Heart right ventricle (tissue), 16 donors: ENCODE results near the gene ARTN. TPM values are rescaled to one million over a fixed set of nuclear protein-coding genes. Genes with fewer than 3 reads are reported as not detected.
A peak's percentile ranks its signal among the peaks of the same experiment; 100 is the strongest.

Experiments used
- ATAC-seq, 8 donors: fragments of 200-7000 bp; cut with Tn5 transposase; one replicate each; pipeline ENCODE4 v1.9.1; 2020; ENCODE audit warnings: mild to moderate bottlenecking in 8 of 8, moderate library complexity in 8 of 8, moderate number of reproducible peaks in 1 of 8
- DNase-seq, 2 donors: peaks; one replicate each; pipeline ENCODE4 v3.0.0-alpha.2; 2020
- H3K27ac ChIP-seq, 10 donors: fragments of 200-600 bp; sonication (generic) in 2 of 10; one replicate each; pipeline versions ENCODE4 v1.5.0 to v1.8.0; 2020 to 2022; ENCODE audit warnings: mild to moderate bottlenecking in 3 of 10
- H3K27me3 ChIP-seq, 7 donors: fragments of 200-600 bp; one replicate each; pipeline ENCODE4 v1.8.0; 2021 to 2022; ENCODE audit warnings: mild to moderate bottlenecking in 2 of 7
- H3K36me3 ChIP-seq, 9 donors: fragments of 200-600 bp; sonication (generic) in 1 of 9; one replicate each; pipeline versions ENCODE4 v1.5.0 to v1.8.0; 2020 to 2022; ENCODE audit warnings: mild to moderate bottlenecking in 2 of 9
- H3K4me1 ChIP-seq, 9 donors: fragments of 200-600 bp; sonication (generic) in 1 of 9; one replicate each; pipeline versions ENCODE4 v1.5.0 to v1.8.0; 2020 to 2022; ENCODE audit warnings: mild to moderate bottlenecking in 4 of 9
- H3K4me3 ChIP-seq, 10 donors: fragments of 200-600 bp; sonication (generic) in 2 of 10; one replicate each; pipeline versions ENCODE4 v1.5.0 to v1.8.0; 2020 to 2022; ENCODE audit warnings: mild to moderate bottlenecking in 7 of 10, moderate library complexity in 2 of 10
- H3K9me3 ChIP-seq, 11 donors: fragments of 200-600 bp in 10 of 11; sonication (generic) in 2 of 11; one replicate each; pipeline versions ENCODE4 v1.5.0 to v1.8.0; 2013 to 2022; ENCODE audit warnings: mild to moderate bottlenecking in 2 of 11, control low read depth in 1 of 11, moderate library complexity in 1 of 11
- WGBS, 2 donors: extraction: QIAGEN DNeasy Blood & Tissue Kit; methylation state at CpG; one replicate each; pipeline ENCODE4 v1.1.7; 2013; ENCODE audit warnings: inconsistent platforms in 1 of 2; 5-methylcytosine and 5-hydroxymethylcytosine counted together
- intact Hi-C, 10 donors: fragments of 100-400 bp; cut with DNase I; formaldehyde crosslinking; loops; one replicate each; pipeline versions ENCODE4 v1.11.1 to v1.14.2; 2022
- polyA plus RNA-seq, 2 donors: library from polyadenylated mRNA; stranded (reverse); fragments of 200-250 nt; gene quantifications; one replicate each; pipeline ENCODE4 v1.2.3, GENCODE V29; 2013
- total RNA-seq, 10 donors: library from RNA; stranded (reverse); fragmentation: NEBNext Ultra II Directional in 3 of 10; extraction: Animal tissue kit (Norgen Biotek cat#: 25700) in 3 of 10; gene quantifications; one replicate each; pipeline versions ENCODE4 v1.2.1 to v1.2.4, GENCODE V29; 2021 to 2023
- TF ChIP-seq, protein P1 (sequence below), 9 donors: fragments of 200-600 bp; sonication (generic) in 2 of 9; IDR thresholded peaks; one replicate each; pipeline versions ENCODE4 v1.5.0 to v1.8.0; 2021 to 2022; ENCODE audit warnings: antibody characterized with exemption in 9 of 9, mild to moderate bottlenecking in 5 of 9, moderate library complexity in 1 of 9
- donor health status: Arrhythmogenic right ventricular cardiomyopathy.
- donor health status: ischemic (EF 13 %, LVEDD 7.1; RV severe dilation, severe dysfunction).
- donor health status: healthy with polysubstance abuse.
- donor health status: DM: no; HTN: yes; CAD: no.
- donor health status: DM: no; HTN: no; CAD: no.
- donor health status: ischemic (EF 25% LVEDD 6.9; RV normal size, moderate dysfunction).
- donor health status: ischemic (EF 25% LVEDD 5.7; RV mildly dilated, moderate dysfunction).
- donor health status: healthy.
- donor health status: DM: yes; HTN: yes; CAD: no.
- donor health status: Ischemic cardiomyopathy.
- donor health status: ischemic (EF 35%, LVEDD 5.7; RV mildly dilated, moderate dysfunction).
- donor health status: nonischemic (EF 11% LVEDD 7.7; RV severe dilation, severe dysfunction).
- donor health status: DM: yes; HTN: yes; CAD: no.
- donor health status: PGD.
- donor health status: ischemic (EF 29% LVEDD 5.4; RV normal size, mild dysfunction).
- donor health status: nonischemic (EF 23%, LVEDD 6.1; RV moderate dilation, normal function).

The ARTN gene
- total and polyA plus RNA-seq, 12 donors, result 0.44 to 1.5 (median 0.64) TPM; not detected in 6

DNA sequence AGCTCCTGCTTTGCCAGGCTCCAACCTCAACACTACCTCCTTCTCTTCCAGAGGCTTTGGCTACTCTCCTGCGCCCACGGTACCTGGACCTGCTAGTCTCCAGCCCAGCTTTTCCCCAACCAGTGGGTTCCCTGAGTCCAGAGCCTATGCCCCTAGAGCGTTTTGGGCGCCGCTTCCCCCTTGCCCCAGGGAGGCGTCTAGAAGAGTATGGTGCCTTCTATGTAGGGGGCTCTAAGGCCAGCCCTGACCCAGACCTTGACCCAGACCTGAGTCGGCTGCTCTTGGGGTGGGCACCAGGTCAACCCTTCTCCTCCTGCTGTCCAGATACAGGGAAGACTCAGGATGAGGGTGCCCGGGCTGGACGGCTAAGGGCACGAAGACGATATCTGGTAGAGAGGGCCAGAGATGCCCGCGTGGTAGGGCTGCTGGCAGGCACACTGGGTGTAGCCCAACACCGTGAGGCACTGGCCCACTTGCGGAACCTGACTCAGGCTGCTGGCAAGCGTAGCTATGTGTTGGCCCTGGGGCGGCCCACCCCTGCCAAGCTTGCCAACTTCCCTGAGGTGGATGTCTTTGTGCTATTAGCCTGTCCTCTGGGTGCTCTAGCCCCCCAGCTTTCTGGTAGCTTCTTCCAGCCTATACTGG is 37.9 kb downstream of the ARTN start:
- intact Hi-C loops, result no loop called here
- TF ChIP-seq, protein P1, sequence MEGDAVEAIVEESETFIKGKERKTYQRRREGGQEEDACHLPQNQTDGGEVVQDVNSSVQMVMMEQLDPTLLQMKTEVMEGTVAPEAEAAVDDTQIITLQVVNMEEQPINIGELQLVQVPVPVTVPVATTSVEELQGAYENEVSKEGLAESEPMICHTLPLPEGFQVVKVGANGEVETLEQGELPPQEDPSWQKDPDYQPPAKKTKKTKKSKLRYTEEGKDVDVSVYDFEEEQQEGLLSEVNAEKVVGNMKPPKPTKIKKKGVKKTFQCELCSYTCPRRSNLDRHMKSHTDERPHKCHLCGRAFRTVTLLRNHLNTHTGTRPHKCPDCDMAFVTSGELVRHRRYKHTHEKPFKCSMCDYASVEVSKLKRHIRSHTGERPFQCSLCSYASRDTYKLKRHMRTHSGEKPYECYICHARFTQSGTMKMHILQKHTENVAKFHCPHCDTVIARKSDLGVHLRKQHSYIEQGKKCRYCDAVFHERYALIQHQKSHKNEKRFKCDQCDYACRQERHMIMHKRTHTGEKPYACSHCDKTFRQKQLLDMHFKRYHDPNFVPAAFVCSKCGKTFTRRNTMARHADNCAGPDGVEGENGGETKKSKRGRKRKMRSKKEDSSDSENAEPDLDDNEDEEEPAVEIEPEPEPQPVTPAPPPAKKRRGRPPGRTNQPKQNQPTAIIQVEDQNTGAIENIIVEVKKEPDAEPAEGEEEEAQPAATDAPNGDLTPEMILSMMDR (IDR thresholded peaks at IDR 0.05), result no peak
- Histone ChIP-seq H3K27ac (no peak overlapping the region), H3K4me1 (peaks cover 4 to 39% (median 30%) of the 10 kb centered on the region in 9 donors), H3K4me3 (no peak overlapping the region), H3K9me3 (no peaks in the 10 kb centered on the region), H3K27me3 (no peaks in the 10 kb centered on the region), H3K36me3 (peaks cover 0 to 47% (median 8%) of the 10 kb centered on the region in 9 donors)
- 95 to 96% methylated on average over 17 of the region's 17 CpGs for WGBS, 2 donors
- no peak for DNase-seq
- ATAC-seq, result no peak

DNA sequence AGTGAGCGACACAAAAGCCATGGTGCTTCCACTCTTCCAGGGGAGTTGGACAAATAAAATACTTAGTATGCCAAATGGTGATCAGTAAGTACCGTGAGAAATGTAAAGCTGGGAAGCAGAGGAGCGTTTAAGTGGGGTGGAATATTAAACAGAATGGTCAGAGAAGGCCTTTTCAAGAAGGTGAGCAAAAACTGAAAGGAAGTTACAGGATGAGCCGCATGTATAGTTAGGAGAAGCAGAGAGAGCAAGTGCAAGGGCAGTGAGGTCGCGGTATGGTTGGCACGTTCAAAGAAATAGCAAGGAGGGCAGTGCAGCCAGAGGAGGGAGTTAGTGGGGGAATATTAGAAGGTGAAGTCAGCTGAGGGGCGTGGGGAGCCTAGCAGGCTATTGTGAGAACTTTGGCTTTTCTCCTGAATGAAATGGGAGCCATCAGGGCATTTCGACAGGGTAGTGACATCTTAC is 40.4 kb downstream of the ARTN start:
- peak overlapping the region; percentile 82 to 98 (median 92) for H3K27ac ChIP-seq
- no peaks in the 10 kb centered on the region for H3K27me3 ChIP-seq
- TF ChIP-seq, protein P1 (IDR thresholded peaks at IDR 0.05), result no peak
- peaks cover 6 to 62% (median 53%) of the 10 kb centered on the region in 9 donors for H3K4me1 ChIP-seq
- WGBS, 2 donors, result 35 to 41% methylated on average over 9 of the region's 9 CpGs
- intact Hi-C loops, result loop anchor here in 1 of 10 donors (2.0 kb wide), 1 partner anchor 27 kb away; the partner anchor contains the start of gene IPO13
- H3K9me3 ChIP-seq, result no peaks in the 10 kb centered on the region
- DNase-seq (no peak), ATAC-seq (peak in 1 of 8 donors; percentile 2)
- H3K36me3 ChIP-seq, result peaks cover 0 to 51% (median 25%) of the 10 kb centered on the region in 9 donors
- peak overlapping the region; percentile 72 to 99 (median 88) for H3K4me3 ChIP-seq

DNA sequence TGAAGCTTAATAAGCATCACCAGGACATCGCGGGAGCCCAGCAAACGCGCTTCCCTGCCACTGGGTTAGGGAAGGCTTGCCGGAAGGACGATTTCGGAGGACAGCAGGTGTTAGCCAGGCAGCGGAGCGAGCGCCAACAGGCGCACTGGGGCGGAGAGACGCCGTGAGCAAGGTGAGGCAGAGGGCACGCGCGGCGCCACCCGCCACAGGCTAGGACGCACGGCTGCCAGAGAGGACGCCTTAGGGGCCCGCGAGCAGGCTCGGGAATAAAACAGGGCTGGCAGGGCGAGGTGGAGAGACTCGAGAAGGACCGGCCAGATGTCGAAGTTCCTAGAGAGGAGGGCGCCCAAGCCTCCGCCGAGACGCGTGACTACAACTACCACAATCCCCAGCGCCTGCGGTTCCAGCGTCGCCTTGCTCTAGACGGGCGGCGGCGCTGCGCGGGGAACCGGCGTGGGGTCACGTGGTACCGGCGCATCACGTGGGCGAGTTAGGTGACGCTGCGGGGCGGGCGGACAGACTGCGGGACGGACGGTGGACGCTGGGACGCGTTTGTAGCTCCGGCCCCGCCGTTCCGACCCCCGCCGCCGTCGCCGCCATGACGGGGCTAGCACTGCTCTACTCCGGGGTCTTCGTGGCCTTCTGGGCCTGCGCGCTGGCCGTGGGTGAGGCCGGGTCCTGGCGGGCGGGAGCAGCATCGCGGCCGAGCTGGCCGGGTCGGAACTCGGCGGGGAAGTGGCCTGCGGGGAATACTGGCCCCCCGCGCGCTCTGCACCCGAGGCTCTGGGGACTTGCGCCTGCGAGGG is 41.0 kb downstream of the ARTN start, which contains the start of gene ATP6V0B:
Gene ATP6V0B, plus strand, starts transcription at position 518 of the 806 bp plus-strand sequence. Its CDS starts 81 bp downstream, at position 599.
- H3K27me3 ChIP-seq, result no peaks in the 10 kb centered on the region
- 1% methylated on average over 83 to 93 of the region's 93 CpGs for WGBS, 2 donors
- TF ChIP-seq, protein P1 (IDR thresholded peaks at IDR 0.05), result peak in 4 of 9 donors; percentile 24 to 58 (median 47)
- peak; percentile 86 to 94 (median 91) for ATAC-seq
- H3K9me3 ChIP-seq, result no peaks in the 10 kb centered on the region
- H3K27ac ChIP-seq, result peak within 1 kb of the TSS; percentile 82 to 98 (median 92)
- intact Hi-C loops, result loop anchor here in 1 of 10 donors (2.0 kb wide), 1 partner anchor 28 kb away; the partner anchor contains the start of gene IPO13
- peaks cover 0 to 51% (median 25%) of the 10 kb centered on the region in 9 donors for H3K36me3 ChIP-seq
- DNase-seq, result peak; percentile 96 to 97
- H3K4me1 ChIP-seq, result peaks cover 6 to 59% (median 53%) of the 10 kb centered on the region in 9 donors
- peak within 1 kb of the TSS; percentile 72 to 99 (median 88) for H3K4me3 ChIP-seq
